ENCODE measurements around the gene CYP4A22.

The CYP4A22 gene

DNA sequence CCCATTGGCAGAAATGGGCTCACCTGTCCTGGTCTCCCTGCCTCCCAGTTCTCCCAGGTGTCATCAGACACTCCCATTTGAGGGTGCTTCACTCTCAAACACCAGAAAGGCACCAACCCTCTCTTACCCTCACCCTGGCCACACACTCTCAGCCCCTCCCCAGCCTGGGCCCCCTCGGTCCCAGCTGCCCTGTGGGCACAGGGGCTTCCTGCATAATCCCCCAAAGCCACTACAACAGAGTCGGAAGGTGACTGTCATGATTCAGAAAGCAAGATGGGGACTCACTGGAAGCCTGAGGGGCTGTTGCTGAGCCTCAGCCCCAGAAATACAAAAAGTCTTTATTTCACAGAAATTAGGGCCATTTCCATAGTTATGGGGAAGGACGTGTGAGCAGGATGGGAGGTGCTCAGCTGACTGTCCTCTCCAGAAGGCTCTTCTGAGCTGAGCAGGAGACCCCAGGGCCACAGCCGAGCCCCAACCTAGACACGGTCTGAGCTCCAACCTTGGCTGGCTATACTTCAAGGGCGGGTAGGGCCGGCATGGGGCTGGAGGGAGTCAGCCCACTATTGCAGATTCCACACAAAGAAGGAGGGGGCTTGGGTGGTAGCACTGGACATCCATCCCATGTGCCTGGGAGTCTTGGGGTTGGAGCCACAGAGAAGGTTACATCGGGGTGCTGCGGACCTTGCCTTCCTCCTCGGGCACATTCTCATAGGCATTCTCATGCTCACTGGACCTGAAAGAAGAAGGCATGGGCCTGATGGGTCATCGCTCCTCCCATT lies 46.3 kb downstream of the CYP4A22 start:
- Histone ChIP-seq H3K27me3 (peaks cover 0 to 28% of the 10 kb centered on the region in 2 donors), H3K27ac (no peak overlapping the region), H3K36me3 (no peaks in the 10 kb centered on the region), H3K4me3 (no peak overlapping the region), H3K9me3 (no peaks in the 10 kb centered on the region), H3K4me1 (peaks cover 0 to 19% (median 13%) of the 10 kb centered on the region in 4 donors)
- peak in 1 of 2 donors; percentile 56 for DNase-seq
- TF ChIP-seq, protein P1, sequence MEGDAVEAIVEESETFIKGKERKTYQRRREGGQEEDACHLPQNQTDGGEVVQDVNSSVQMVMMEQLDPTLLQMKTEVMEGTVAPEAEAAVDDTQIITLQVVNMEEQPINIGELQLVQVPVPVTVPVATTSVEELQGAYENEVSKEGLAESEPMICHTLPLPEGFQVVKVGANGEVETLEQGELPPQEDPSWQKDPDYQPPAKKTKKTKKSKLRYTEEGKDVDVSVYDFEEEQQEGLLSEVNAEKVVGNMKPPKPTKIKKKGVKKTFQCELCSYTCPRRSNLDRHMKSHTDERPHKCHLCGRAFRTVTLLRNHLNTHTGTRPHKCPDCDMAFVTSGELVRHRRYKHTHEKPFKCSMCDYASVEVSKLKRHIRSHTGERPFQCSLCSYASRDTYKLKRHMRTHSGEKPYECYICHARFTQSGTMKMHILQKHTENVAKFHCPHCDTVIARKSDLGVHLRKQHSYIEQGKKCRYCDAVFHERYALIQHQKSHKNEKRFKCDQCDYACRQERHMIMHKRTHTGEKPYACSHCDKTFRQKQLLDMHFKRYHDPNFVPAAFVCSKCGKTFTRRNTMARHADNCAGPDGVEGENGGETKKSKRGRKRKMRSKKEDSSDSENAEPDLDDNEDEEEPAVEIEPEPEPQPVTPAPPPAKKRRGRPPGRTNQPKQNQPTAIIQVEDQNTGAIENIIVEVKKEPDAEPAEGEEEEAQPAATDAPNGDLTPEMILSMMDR (IDR thresholded peaks at IDR 0.05), result no peak
- intact Hi-C loops (cut with DNase I; ENCODE audit: low total_unique reads), result loop anchor here (10.0 kb wide), 1 partner anchor 531 kb away; no protein-coding TSS in a partner anchor

DNA sequence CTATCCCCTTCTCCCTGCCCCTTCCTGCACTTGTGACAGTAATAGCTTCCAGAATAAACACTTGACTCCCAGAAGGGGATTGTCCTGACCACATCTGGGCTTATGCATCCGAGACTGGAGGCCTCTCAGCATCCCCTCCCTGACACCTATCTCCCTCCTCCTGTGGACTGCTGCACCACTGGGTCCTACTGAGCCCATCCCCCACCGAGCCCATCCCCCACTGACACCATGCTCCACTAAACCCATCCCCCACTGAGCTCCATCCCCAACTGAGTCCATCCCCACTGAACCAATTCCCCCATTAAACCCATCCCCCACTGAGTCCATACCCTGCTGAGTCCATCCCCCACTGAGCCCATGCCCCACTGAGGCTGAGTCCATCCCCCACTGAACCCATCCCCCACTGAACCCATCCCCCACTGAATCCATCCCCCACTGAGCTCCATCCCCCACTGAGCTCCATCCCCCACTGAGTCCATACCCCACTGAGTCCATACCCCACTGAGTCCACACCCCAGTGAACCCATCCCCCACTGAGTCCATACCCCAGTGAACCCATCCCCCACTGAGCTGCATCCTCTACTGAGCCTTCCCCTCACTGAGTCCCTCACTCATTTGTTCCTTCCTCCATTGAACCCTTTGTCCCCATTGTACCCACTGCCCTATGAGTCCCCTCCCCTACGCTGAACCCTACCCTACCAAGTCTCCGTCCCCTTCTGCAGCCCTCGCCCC lies 47.0 kb downstream of the CYP4A22 start:
- TF ChIP-seq, protein P1 (IDR thresholded peaks at IDR 0.05), result no peak
- H3K36me3 ChIP-seq, result no peaks in the 10 kb centered on the region
- H3K9me3 ChIP-seq, result no peaks in the 10 kb centered on the region
- no peak overlapping the region for H3K4me3 ChIP-seq
- DNase-seq, result no peak
- H3K27ac ChIP-seq, result no peak overlapping the region
- intact Hi-C loops (cut with DNase I; ENCODE audit: low total_unique reads), result loop anchor here (10.0 kb wide), 1 partner anchor 531 kb away; no protein-coding TSS in a partner anchor
- H3K4me1 ChIP-seq, result peaks cover 0 to 17% (median 12%) of the 10 kb centered on the region in 4 donors
- H3K27me3 ChIP-seq, result peaks cover 0 to 28% of the 10 kb centered on the region in 2 donors

DNA sequence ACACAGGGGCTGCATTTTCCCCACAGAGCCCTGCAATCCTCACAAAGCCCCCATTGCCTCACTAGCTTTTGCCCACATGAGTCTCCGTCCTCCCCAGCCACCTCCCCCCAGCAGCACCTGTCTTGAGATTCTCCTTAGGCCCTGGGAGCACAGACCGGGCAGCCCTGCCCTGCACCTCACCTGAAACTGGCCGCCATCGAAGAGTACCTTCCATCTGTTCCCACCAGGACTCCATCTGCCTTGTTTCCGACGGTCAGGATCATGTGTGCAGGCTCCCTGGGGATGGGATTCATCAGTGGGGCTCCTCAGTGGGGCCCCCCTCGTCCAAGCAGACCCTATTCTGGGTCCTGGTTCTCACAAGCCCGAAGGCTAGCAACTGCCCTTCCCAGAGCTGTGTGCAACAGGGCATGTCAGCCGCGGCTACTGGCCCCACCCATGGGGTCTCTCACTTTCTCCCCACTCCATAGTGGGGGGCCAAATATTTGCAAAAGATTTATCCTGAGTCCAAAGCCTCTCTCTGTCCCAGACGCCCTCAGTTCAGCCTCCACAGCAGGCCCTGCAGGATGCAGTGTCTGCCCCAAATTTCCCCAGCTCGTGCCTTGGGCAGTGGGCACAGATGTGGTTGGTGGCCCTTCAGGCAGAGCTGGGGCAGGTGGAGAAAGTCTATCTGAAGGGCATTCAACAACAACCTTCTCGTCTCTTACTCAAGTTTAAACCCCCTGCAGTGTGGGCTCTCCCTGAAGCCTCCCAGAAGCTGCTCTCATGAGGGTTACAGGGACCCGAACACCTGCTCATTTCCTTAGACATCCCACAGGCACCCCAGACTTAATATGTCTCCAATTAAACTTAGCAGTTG lies 47.8 kb downstream of the CYP4A22 start:
- intact Hi-C loops (cut with DNase I; ENCODE audit: low total_unique reads), result loop anchor here (10.0 kb wide), 1 partner anchor 530 kb away; no protein-coding TSS in a partner anchor
- DNase-seq, result no peak
- Histone ChIP-seq H3K27ac (no peak overlapping the region), H3K36me3 (no peaks in the 10 kb centered on the region), H3K4me3 (no peak overlapping the region), H3K27me3 (peaks cover 0 to 28% of the 10 kb centered on the region in 2 donors), H3K4me1 (peaks cover 0 to 17% (median 11%) of the 10 kb centered on the region in 4 donors), H3K9me3 (no peaks in the 10 kb centered on the region)
- TF ChIP-seq, protein P1 (IDR thresholded peaks at IDR 0.05), result no peak

DNA sequence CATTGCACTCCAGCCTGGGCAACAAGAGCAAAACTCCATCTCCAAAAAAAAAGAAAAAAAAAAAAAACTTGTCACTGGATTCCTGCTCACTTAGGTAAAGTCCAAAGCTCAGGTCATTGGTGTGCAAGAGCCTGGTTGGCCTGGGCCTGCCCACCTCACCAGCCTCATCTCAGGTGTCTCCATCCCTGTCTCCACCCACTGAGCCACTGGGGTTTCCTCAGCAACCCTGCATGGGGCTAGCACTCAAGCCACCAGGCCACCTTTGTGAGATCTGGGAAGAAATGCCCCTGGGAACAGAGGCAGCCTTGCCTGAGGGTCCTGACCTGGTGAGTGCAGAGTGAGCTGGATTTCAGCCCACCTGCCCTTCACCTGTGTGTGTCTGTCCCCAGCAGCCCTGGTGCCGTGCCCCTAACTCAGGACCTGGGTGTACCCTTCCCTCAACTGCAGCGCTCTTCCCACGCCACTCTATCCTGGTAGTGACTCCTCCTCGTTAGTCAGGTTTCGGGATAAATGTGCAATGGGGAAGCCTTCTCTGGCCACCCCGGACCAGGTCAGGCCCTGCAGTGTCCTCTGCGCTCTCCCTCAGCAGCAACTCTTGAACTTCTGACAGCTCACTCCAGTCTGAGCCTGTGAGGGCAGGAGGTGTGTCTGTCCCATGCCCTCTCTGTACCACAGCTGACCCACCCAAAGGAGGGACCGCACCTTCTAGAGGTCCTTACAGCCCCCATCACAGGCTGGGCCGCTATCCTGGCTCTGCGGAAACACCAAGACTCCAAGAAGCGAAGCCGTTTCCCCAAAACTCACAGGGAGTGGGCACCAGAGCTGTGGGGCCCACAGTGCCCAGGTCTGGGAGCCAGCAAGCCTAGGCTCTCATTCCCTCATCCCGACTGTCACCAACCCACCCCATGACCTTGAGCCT lies 49.3 kb downstream of the CYP4A22 start:
- DNase-seq, result no peak
- Histone ChIP-seq H3K4me3 (no peak overlapping the region), H3K27ac (no peak overlapping the region), H3K9me3 (no peaks in the 10 kb centered on the region), H3K4me1 (peaks cover 6 to 26% (median 21%) of the 10 kb centered on the region in 4 donors), H3K36me3 (no peaks in the 10 kb centered on the region), H3K27me3 (peaks cover 0 to 22% of the 10 kb centered on the region in 2 donors)
- intact Hi-C loops (cut with DNase I; ENCODE audit: low total_unique reads), result loop anchor here (10.0 kb wide), 1 partner anchor 528 kb away; no protein-coding TSS in a partner anchor
- TF ChIP-seq, protein P1 (IDR thresholded peaks at IDR 0.05), result no peak
